Gastrocnemius medialis (tissue), 4 donors: ENCODE results near the gene PARP2. TPM values are rescaled to one million over a fixed set of nuclear protein-coding genes. Genes with fewer than 3 reads are reported as not detected.

Experiments
- ATAC-seq, 2 donors: fragments of 150-250 bp; one replicate each; pipeline ENCODE4 v1.9.1; 2016
- DNase-seq, 2 donors: peaks; one replicate each; pipeline ENCODE4 v3.0.0-alpha.2; 2019
- H3K27ac ChIP-seq, 4 donors: fragments of 200-600 bp; sonication (generic); 1 replicate in 1 of 4; 2 replicates in 3 of 4; pipeline ENCODE4 v1.5.1; 2016 to 2018; ENCODE audit warnings: mild to moderate bottlenecking in 2 of 4, moderate library complexity in 1 of 4
- H3K27me3 ChIP-seq, 3 donors: fragments of 200-600 bp; sonication (generic) in 2 of 3; 1 replicate in 1 of 3; 2 replicates in 2 of 3; pipeline versions ENCODE4 v1.5.1 to v1.6.0; 2016 to 2019; ENCODE audit warnings: mild to moderate bottlenecking in 1 of 3, moderate library complexity in 1 of 3
- H3K36me3 ChIP-seq, 2 donors: fragments of 200-600 bp; sonication (generic) in 1 of 2; one replicate each; pipeline ENCODE4 v1.5.1; 2017 to 2018
- H3K4me1 ChIP-seq, 2 donors: fragments of 200-600 bp; sonication (generic) in 1 of 2; one replicate each; pipeline ENCODE4 v1.5.1; 2016 to 2017; ENCODE audit warnings: mild to moderate bottlenecking in 2 of 2
- H3K4me3 ChIP-seq, 4 donors: fragments of 200-600 bp; sonication (generic) in 3 of 4; 1 replicate in 1 of 4; 2 replicates in 3 of 4; pipeline ENCODE4 v1.5.1; 2016 to 2019; ENCODE audit warnings: mild to moderate bottlenecking in 2 of 4
- H3K9me3 ChIP-seq, 3 donors: fragments of 200-600 bp; sonication (generic) in 2 of 3; 1 replicate in 1 of 3; 2 replicates in 2 of 3; pipeline ENCODE4 v1.5.1; 2016 to 2019
- POLR2A ChIP-seq, 2 donors: fragments of 450-650 bp; IDR thresholded peaks; one replicate each; pipeline ENCODE4 v1.6.1; 2017; ENCODE audit warnings: antibody characterized with exemption in 2 of 2, mild to moderate bottlenecking in 2 of 2, moderate library complexity in 2 of 2
- in situ Hi-C, 4 donors: fragments of 200-750 bp; cut with MboI; loops; one replicate each; pipeline versions ENCODE4 v1.15.0 to v1.8.0; 2017; ENCODE audit warnings: low sequenced_read_pairs in 4 of 4
- intact Hi-C: fragments of 100-400 bp; cut with DNase I; formaldehyde crosslinking; loops from one replicate; pipeline ENCODE4 v1.15.1; 2023; ENCODE audit warnings: low total_unique reads
- total RNA-seq, 4 donors: library from RNA; depleted of rRNA; stranded (reverse); fragments of >200 nt; gene quantifications; one replicate each; pipeline versions ENCODE4 v1.1.0 to v1.2.3, GENCODE V29; 2016
- TF ChIP-seq, protein P1 (sequence below), 5 experiments: fragments of 450-650 bp in 3 of 5; fragments of 200-600 bp in 2 of 5; sonication (generic) in 2 of 5; IDR thresholded peaks in 4 of 5; conservative IDR thresholded peaks in 1 of 5; 1 replicate in 4 of 5; 2 replicates in 1 of 5; pipeline ENCODE4 v1.5.1; 2016 to 2019; ENCODE audit warnings: antibody characterized with exemption in 5 of 5, mild to moderate bottlenecking in 3 of 5, moderate library complexity in 3 of 5

PARP2 gene
- total RNA-seq, 4 donors from 2014 or later: 5.1 to 15.0 (median 7.0) TPM

DNA sequence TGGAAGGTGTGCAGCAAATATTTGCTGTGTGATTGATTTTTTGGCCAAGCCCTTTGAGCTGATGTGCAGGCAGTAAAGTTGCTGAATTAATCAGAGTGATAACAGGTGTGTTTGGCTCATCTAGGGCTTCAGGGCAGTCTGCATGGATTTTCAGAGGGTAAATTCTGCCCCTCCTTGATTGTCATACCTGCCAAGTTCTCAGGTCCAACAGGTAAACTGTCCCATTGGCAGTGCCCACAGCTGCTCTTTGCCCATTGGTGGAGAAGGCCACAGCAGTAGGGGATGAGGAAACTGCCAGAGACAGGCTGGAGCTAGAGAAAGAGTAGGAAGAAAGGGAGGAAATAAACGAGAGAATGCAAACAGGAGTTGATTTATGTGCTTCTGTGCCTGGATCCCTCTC is 36.3 kb downstream of the PARP2 start:
- intact Hi-C loops: no loop called here
- no peaks in the 10 kb centered on the region for H3K4me1 ChIP-seq
- H3K27me3 ChIP-seq: no peaks in the 10 kb centered on the region
- DNase-seq (no peak), ATAC-seq (no peak)
- no peak for TF ChIP-seq POLR2A (IDR thresholded peaks at IDR 0.05)
- TF ChIP-seq, protein P1, sequence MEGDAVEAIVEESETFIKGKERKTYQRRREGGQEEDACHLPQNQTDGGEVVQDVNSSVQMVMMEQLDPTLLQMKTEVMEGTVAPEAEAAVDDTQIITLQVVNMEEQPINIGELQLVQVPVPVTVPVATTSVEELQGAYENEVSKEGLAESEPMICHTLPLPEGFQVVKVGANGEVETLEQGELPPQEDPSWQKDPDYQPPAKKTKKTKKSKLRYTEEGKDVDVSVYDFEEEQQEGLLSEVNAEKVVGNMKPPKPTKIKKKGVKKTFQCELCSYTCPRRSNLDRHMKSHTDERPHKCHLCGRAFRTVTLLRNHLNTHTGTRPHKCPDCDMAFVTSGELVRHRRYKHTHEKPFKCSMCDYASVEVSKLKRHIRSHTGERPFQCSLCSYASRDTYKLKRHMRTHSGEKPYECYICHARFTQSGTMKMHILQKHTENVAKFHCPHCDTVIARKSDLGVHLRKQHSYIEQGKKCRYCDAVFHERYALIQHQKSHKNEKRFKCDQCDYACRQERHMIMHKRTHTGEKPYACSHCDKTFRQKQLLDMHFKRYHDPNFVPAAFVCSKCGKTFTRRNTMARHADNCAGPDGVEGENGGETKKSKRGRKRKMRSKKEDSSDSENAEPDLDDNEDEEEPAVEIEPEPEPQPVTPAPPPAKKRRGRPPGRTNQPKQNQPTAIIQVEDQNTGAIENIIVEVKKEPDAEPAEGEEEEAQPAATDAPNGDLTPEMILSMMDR (IDR thresholded peaks at IDR 0.05 in 4 of 5, conservative IDR thresholded peaks at IDR 0.05 in 1 of 5): no peak
- H3K36me3 ChIP-seq: peaks cover 0 to 100% of the 10 kb centered on the region in 2 donors
- no peak overlapping the region for H3K4me3 ChIP-seq
- in situ Hi-C loops: no loop called here
- no peak overlapping the region for H3K27ac ChIP-seq
- no peaks in the 10 kb centered on the region for H3K9me3 ChIP-seq

DNA sequence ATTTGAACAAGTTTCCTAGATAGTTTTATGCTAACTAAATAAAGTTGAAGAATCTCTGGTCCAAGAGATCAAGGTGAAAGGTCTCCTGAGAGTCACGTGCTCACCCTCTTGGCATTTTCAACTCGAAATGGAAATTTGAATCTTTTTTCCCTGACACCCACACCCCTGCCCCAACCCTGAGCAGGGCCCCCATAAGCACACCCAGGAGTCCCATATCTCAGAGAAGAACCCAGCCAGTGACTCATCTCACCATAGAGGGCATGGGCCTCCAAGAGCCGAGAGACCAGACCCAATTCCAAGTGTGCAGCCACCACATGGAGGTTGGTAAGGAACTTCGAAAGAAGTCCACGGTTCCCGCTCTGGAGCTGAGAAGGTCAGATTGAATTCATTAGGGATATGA is 37.2 kb downstream of the PARP2 start:
- ATAC-seq: no peak
- in situ Hi-C loops (no loop called here), intact Hi-C loops (no loop called here)
- Histone ChIP-seq H3K36me3 (peaks cover 0 to 100% of the 10 kb centered on the region in 2 donors), H3K27me3 (no peaks in the 10 kb centered on the region), H3K9me3 (no peaks in the 10 kb centered on the region), H3K27ac (no peak overlapping the region), H3K4me3 (no peak overlapping the region), H3K4me1 (no peaks in the 10 kb centered on the region)
- no peak for TF ChIP-seq POLR2A (IDR thresholded peaks at IDR 0.05)
- TF ChIP-seq, protein P1 (IDR thresholded peaks at IDR 0.05 in 4 of 5, conservative IDR thresholded peaks at IDR 0.05 in 1 of 5): no peak
- no peak for DNase-seq

DNA sequence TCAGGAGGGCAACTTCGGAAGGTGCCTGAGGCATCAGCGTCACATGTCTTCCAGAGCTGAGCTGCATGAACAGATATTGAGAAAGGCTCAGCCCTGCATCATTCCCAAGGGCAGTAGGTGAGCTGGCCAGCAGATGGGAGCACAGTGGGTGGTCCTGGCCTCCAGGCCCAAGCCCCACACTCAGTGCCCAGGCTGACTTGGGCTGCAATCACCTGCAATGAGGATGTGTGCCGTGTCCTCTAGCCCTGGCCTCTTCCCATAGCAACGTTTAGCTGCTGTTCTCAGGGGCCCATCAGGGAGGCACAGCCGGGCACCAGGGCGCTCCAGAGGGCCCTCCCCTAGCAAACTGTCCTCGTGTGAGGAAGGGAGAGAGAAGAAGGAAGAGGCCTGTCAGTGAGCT is 37.9 kb downstream of the PARP2 start:
- no peak for ATAC-seq

DNA sequence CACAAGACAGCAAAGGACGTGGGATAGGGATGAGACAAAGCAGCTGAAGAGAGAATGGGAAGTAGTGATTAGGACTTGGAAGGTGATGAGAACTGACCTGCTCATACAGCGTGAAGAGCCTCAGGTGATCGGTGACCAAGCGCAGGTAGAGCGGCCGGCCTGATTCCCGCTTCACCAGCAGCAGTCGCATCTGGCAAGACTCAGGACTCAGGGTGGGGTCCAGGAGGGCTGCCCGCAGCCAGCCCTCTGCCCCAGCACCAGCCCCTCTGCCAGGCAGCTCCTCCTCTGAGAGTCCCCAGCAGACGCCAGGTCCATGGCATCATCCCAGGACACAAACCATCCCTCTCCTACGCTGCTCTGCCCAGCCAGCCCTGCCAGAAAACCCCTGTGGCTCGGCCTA is 39.1 kb downstream of the PARP2 start:
- TF ChIP-seq, protein P1 (IDR thresholded peaks at IDR 0.05 in 4 of 5, conservative IDR thresholded peaks at IDR 0.05 in 1 of 5): no peak
- TF ChIP-seq POLR2A (IDR thresholded peaks at IDR 0.05): no peak
- H3K27ac ChIP-seq: no peak overlapping the region
- H3K4me3 ChIP-seq: no peak overlapping the region
- no peak for DNase-seq
- no peaks in the 10 kb centered on the region for H3K4me1 ChIP-seq
- H3K36me3 ChIP-seq: peaks cover 0 to 100% of the 10 kb centered on the region in 2 donors
- ATAC-seq: no peak
- H3K9me3 ChIP-seq: no peaks in the 10 kb centered on the region
- intact Hi-C loops: no loop called here
- in situ Hi-C loops: no loop called here
- H3K27me3 ChIP-seq: no peaks in the 10 kb centered on the region

More for the DNA sequence above, 37.9 kb downstream of the PARP2 start:
- in situ Hi-C loops (no loop called here), intact Hi-C loops (no loop called here)
- Histone ChIP-seq H3K36me3 (peaks cover 0 to 100% of the 10 kb centered on the region in 2 donors), H3K27ac (no peak overlapping the region), H3K4me1 (no peaks in the 10 kb centered on the region), H3K27me3 (no peaks in the 10 kb centered on the region), H3K4me3 (no peak overlapping the region), H3K9me3 (no peaks in the 10 kb centered on the region)
- TF ChIP-seq, protein P1 (IDR thresholded peaks at IDR 0.05 in 4 of 5, conservative IDR thresholded peaks at IDR 0.05 in 1 of 5): no peak
- no peak for TF ChIP-seq POLR2A (IDR thresholded peaks at IDR 0.05)
- no peak for DNase-seq

DNA sequence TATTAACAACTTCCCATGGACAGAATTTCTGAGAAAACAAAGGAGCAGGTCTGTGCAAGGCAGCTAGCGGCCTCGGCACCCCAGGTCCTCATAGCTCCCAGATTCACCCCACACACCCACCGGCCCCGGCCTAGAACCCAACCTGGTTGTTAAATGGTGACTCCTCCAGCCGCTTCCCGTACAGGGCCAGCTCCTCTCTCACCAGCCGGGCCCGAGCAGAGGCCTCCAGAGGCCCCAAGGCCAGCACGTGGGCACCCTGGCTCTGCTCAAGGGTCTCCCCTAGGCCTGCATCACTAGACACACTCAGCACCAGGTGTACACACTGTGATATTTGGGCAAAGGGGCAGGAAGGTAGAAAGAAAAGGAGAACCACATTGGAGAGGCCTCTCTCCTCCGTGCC is 39.6 kb downstream of the PARP2 start:
- no peaks in the 10 kb centered on the region for H3K9me3 ChIP-seq
- H3K4me1 ChIP-seq: no peaks in the 10 kb centered on the region
- TF ChIP-seq, protein P1 (IDR thresholded peaks at IDR 0.05 in 4 of 5, conservative IDR thresholded peaks at IDR 0.05 in 1 of 5): no peak
- no peak for TF ChIP-seq POLR2A (IDR thresholded peaks at IDR 0.05)
- ATAC-seq (no peak), DNase-seq (no peak)
- intact Hi-C loops (no loop called here), in situ Hi-C loops (no loop called here)
- no peak overlapping the region for H3K4me3 ChIP-seq
- peaks cover 0 to 100% of the 10 kb centered on the region in 2 donors for H3K36me3 ChIP-seq
- no peaks in the 10 kb centered on the region for H3K27me3 ChIP-seq
- H3K27ac ChIP-seq: no peak overlapping the region
